Stimulated activated naive CD4-positive, alpha-beta T cell (primary cell): ENCODE measurements around the gene HAT1.
"Not testable (repeated sequence)": the region's sequence is repeated elsewhere in the genome, so short reads cannot be mapped to it uniquely, and the experiment has no call there.

Experiments used
- DNase-seq, 6 experiments: peaks; one replicate each; lab custom pipeline; 2025; lab: John Stamatoyannopoulos, UW

Gene HAT1

DNA sequence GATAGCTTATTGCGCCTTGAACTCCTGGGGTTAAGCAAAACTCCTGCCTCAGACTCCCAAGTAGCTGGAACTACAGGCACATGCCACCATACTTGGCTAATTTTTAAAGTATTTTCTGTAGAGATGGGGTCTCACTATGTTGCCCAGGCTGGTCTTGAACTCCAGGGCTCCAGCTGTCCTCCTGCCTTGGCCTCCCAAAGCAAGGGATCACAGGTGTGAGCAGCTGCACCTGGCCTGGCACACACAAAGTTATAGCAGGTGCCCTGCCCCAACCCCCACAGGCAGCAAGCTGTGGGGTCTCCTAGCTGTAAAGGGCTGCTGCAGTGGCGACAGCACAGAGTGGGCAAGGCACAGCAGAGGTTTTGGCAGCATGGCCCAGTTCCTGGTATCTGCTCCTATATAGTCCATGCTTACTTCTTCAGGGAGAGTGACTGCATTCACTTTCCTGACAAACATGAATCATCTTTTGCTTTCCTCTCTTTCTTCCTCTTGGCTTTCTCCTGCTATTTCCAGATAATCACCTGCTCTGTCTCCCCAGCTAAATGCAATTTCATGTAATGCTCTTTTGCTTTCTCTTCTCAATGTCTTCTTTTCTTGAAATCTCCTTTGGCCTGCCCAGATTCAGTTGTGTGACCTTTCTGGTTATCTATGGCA, 50.2 kb downstream of the HAT1 start:
- DNase-seq, result no peak

GRCh38 chr2:171979103-171979502, 56.8 kb downstream of the HAT1 start:
- DNase-seq, result no peak

- DNase-seq, result not testable (repeated sequence)
Measured at GRCh38 chr2:171983924-171984323, 61.7 kb downstream of the HAT1 start.

DNA sequence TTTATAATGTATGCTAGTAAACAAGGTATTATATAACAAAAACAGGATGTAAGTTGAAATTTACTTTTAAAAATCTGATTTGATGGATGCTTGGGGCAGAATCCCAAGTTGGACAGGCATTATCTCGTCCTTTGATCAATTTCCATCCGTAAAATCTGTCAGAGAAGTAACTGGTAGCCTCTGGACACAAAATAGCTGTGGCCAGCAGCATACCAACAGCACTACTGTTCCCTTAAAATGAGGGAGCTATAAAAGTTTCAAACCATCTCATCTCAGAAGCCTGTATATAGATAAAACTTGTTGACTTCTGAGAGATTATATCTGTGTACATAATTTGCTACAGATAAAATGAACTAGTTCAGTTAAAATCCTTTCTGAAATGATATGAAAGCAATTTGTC, 62.8 kb downstream of the HAT1 start:
- DNase-seq, result no peak

- no peak for DNase-seq
Measured at GRCh38 chr2:171986778-171987177, 64.5 kb downstream of the HAT1 start.

DNA sequence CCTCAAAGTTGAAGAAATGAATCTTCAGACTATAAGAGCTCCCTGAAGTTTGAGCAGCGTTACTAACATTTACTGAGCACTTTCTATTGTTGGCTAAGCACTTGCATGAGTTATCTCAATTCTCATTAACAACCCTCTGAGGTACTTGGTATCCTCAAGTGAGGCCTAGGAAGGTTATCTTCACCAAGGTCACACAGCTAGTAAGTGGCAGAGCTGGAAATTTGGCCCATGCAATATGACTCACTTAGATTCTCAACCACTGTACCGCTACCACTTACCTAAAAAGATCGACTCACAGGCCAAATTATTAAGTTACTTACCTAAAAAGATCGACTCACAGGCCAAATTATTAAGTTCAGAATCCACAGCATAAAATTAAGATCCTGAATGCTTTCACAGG, 68.8 kb downstream of the HAT1 start:
- DNase-seq, result no peak

GRCh38 chr2:171995586-171995985, 73.3 kb downstream of the HAT1 start:
- DNase-seq, result no peak

DNA sequence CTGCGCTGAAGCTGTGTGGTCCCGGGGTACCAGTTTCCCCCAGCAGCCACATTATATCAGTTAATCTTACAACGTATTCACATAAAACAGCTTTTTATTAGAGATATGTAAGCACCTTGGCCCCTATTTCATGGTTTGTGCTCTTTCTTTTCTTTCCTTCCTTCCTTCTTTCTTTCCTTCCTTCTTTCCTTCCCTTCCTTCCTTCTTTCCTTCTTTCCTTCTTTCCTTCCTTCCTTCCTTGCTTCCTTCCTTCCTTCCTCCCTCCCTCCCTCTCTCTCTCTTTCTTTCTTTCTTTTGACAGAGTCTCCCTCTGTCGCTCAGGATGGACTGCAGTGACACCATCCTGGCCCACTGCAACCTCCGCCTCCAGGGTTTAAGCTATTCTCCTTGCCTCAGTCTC, 73.8 kb downstream of the HAT1 start:
- no peak for DNase-seq

DNA sequence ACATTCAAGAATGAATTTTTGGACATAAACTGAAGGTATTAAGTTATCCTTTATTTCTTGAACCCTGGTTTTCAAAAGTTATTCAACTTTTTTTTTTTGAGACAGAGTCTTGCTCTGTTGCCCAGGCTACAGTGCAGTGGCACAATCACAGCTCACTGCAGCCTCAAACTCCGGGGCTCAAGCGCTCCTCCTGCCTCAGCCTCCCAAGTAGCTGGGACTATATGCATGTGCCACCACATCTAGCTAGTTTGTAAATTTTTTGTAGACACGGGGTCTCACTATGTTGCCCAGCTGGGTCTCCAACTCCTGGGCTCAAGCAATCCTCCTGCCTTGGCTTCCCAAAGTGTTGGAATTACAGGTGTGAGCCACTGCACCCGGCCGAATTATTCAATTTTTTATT, 74.8 kb downstream of the HAT1 start:
- DNase-seq, result not testable (repeated sequence)

DNA sequence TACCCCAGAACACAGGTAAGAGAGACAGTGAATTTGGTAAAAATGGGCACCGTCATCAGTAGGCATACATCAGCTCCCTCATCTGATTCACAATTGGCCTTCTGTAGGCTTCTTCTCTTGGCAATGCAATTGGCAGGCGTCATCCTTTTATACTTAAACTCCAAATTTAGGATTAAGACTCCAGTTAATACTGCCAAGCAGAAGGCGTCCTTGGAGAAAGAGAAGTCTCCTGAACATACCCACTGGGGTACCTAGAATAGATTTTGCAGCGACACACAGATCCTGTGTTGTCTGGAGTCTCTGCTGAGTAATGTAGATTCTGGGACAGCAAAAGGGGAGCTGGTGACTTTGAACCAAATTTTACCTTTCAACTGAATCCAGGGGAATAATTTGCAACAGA, 76.9 kb downstream of the HAT1 start:
- DNase-seq, result no peak

GRCh38 chr2:171999604-172000469, 77.6 kb downstream of the HAT1 start, which contains the start of gene METAP1D:
Gene METAP1D, plus strand, starts transcription at chr2:171999953. Its CDS starts 17 bp downstream, at chr2:171999970.
- DNase-seq, result peak; percentile 68 to 83 (median 78)

GRCh38 chr2:172000696-172001361, 78.6 kb downstream of the HAT1 start:
- DNase-seq, result no peak

- no peak for DNase-seq
Measured at GRCh38 chr2:172007372-172007771, 85.1 kb downstream of the HAT1 start.

- DNase-seq, result no peak
Measured at GRCh38 chr2:172009823-172010222, 87.6 kb downstream of the HAT1 start.

DNA sequence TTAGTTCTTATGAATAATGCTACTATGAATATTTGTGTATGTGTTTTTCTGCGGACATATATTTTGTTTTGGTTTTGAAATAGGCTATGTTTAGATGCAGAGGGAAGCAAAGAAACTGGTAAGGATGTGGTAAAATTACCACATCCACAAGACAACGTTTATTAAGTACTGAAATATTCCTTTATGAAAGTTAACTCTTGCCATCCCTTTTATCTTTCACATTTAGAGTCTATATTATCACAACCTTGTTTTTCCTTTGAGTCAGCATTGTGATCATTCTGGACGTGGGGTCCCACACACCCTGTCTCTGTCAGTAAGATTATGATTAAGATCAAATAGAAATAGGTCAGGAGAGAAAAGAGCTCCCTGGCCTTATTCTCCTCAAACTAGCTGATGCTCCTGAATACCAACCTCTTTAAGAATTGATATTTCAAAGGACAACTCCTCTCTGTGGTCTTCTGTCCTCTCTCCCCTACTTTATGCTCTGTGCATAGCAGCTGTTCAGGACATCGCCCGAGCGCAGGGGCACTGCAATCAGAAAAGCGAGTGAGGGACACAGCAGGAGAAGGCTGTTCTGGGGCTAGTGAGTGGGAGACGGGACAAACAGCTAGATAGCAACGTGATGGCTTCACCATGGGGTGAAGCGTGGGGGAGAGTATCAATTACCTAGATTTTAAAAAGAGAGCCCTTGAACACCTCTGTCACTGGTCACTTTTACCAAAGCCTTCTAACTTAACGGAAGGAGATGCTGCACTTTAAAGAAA, 89.7 kb downstream of the HAT1 start:
- DNase-seq, result no peak

- DNase-seq, result no peak
Measured at GRCh38 chr2:172012677-172013391, 90.6 kb downstream of the HAT1 start.

DNA sequence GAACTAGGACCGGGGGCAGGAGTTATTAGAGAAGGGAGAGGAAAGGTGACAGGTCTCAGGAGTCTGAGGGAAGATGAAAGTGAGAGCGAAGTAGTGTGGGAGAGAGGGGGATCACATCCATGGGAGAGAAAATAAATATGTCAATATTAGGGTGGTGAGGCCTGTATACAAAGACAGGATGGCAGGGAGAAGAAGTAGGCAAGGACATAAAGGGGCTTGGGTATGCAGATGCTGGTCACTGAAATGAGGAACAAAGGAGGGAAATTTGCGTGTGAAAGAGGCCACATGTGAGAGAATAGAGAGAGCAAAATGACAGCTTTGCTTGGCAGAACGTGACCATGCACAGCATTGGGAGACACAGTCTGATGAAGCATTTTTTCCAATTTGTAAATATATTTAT, 91.1 kb downstream of the HAT1 start:
- no peak for DNase-seq

- DNase-seq, result no peak
Measured at GRCh38 chr2:172021074-172021931, 99.0 kb downstream of the HAT1 start.

DNA sequence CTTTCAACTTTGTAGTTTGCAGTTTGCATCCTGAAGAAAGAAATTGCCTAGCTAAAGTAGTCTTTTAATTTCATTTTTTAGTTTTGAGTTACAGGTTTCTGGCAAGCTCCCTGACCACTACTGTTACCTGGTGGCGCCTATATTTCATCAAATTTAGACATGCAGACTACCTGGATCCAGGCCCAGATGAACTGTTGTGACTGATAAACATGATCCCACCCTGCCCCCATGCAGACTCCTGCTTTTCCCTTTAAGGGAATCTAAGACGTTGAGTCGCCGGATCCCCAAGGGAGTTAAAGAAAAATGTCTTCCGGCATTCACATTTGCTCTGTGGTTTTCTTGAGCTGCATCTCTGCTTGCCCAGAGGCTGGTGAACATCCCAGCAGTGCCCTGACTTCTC, 99.7 kb downstream of the HAT1 start:
- DNase-seq, result no peak

DNA sequence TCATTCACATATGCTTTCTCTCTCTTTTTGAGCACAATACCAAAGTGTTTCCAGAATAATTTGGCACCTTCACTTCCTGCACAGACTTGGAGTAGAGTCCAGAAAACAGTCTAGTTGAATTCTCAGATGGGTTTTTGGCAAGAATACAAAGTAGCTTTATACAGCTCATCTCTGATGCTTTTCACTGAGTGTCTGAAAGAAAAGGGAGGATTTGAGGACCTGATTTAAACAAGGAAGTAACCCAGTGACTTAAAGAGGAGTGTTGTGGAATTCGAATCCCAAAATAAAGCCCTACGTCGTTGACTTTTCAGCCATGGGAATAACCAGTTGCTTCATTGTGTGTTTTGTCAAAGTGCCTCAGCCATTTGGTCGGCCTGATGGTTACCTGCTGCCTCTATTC, 109.3 kb downstream of the HAT1 start:
- no peak for DNase-seq
